Nephron progenitor cell (in vitro differentiated cells): ENCODE data around the gene CD40.

Experiments
- DNase-seq: peaks from one replicate; pipeline ENCODE4 v3.0.0; 2021
- H3K27ac Mint-ChIP-seq: 2 replicates; pipeline ENCODE4 v1.8.0; 2021; ENCODE audit warnings: mild to moderate bottlenecking, moderate library complexity, mixed read lengths
- H3K27me3 Mint-ChIP-seq: 2 replicates; pipeline ENCODE4 v1.8.0; 2021; ENCODE audit warnings: mild to moderate bottlenecking, low read depth, mixed read lengths; ENCODE audit not compliant: poor library complexity
- H3K36me3 Mint-ChIP-seq: 2 replicates; pipeline ENCODE4 v1.8.0; 2021; ENCODE audit warnings: low read depth, mixed read lengths
- H3K4me1 Mint-ChIP-seq: 2 replicates; pipeline ENCODE4 v1.8.0; 2021; ENCODE audit warnings: mixed read lengths
- H3K4me3 Mint-ChIP-seq: 2 replicates; pipeline ENCODE4 v1.8.0; 2021; ENCODE audit warnings: mild to moderate bottlenecking, moderate library complexity, mixed read lengths
- H3K9me3 Mint-ChIP-seq: 2 replicates; pipeline ENCODE4 v1.8.0; 2021; ENCODE audit warnings: mild to moderate bottlenecking, moderate library complexity, mixed read lengths
- TF ChIP-seq, protein P1 (sequence below): fragments of 200-600 bp; sonication (generic); IDR thresholded peaks from 2 replicates; pipeline ENCODE4 v1.5.0; 2021; ENCODE audit warnings: antibody characterized with exemption

Gene CD40

DNA sequence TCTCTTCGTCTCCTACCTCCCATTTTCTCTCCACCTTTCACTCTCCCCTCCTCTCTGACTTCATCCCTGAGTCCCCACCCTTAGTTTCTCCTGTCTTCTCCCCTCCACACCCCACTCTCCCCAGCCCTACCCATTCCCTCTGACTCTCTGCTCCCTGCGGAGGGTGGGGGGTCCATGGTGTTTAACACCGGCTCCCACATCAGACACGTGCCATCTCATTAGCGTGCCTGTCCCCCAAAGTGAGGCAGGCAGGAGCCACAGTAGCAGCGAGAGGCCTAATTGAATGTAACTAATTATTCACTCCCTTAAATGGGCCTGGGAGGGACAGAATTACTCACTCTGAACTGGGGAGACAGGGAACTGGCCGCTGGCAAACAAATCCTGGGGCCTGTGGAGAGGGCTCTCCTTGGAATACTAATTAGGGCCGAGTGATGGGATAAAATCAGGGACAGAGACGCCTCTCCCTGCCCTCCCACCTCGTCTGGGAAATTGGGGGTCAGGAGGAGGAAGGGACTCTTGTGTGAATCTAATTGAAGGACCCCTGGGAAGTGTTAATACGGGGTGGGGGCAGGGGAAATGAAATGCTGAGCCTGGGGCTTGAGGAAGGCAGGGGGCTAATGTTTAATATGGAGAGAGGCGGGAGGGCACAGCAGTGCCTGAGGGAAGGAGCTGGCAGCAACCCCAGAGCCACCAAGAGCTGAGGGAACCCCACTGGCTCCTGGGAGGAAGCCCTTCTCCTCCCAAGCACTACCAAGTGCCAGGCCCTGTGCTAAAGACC is 17.9 kb downstream of the CD40 start:
- H3K4me1 Mint-ChIP-seq: no peaks in the 10 kb centered on the region
- no peaks in the 10 kb centered on the region for H3K36me3 Mint-ChIP-seq
- TF ChIP-seq, protein P1, sequence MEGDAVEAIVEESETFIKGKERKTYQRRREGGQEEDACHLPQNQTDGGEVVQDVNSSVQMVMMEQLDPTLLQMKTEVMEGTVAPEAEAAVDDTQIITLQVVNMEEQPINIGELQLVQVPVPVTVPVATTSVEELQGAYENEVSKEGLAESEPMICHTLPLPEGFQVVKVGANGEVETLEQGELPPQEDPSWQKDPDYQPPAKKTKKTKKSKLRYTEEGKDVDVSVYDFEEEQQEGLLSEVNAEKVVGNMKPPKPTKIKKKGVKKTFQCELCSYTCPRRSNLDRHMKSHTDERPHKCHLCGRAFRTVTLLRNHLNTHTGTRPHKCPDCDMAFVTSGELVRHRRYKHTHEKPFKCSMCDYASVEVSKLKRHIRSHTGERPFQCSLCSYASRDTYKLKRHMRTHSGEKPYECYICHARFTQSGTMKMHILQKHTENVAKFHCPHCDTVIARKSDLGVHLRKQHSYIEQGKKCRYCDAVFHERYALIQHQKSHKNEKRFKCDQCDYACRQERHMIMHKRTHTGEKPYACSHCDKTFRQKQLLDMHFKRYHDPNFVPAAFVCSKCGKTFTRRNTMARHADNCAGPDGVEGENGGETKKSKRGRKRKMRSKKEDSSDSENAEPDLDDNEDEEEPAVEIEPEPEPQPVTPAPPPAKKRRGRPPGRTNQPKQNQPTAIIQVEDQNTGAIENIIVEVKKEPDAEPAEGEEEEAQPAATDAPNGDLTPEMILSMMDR: no peak
- H3K4me3 Mint-ChIP-seq: no peak overlapping the region
- no peak overlapping the region for H3K27ac Mint-ChIP-seq
- no peaks in the 10 kb centered on the region for H3K9me3 Mint-ChIP-seq
- H3K27me3 Mint-ChIP-seq: peaks cover 83% of the 10 kb centered on the region
- no peak for DNase-seq

DNA sequence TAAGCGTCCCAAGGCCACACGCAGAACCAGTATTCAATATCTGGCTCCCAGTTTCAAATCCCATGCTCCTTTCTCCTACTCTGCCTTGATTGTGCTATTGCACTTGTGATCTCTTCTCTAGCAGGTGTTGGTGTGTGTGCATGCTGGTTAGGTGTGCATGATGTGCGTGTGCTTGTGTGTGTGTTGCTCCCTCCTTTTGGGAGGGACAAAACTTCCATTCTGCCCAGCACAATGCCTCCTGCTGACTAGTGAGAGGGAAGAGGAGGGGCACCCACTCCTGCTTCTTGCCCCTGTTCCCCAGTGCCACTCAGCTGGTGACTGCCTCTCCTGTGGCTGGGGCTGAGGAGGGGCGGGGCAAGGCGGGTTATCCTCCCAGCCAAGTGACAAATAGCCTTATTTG is 19.7 kb downstream of the CD40 start:
- H3K4me3 Mint-ChIP-seq: no peak overlapping the region
- TF ChIP-seq, protein P1: no peak

DNA sequence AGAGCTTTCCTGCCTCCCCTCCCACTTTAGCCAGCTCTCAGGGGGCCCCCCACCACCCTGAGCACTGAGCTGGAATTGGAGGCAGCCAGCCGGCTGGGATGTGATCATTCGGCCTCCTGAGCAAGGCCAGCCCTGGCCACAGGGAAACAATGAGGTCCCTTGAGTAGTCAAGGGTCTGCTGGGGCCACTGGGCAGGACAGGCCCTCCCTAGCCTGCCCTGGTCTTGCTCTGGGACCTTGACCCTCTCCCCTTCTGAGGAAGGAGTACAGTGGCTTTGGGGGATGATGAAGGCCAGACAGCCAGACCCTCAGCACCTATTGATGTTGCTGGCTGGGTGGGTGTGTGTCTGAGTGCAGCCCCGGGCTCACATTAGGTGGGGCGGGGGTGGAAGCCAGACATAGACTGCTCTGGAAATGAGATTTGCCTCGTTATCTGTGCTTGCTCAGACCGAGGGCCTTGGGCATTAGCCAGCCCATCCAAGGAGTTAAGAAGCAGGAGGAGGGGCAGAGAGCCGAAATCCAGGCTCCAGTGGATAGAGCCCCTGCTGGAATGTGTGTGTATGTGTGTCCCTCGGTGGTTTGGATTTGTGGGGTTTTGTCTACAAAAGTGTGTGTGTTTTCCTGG is 21.3 kb downstream of the CD40 start:
- no peak overlapping the region for H3K4me3 Mint-ChIP-seq
- no peak for DNase-seq
- peaks cover 9% of the 10 kb centered on the region for H3K4me1 Mint-ChIP-seq
- no peak overlapping the region for H3K27ac Mint-ChIP-seq
- H3K9me3 Mint-ChIP-seq: no peaks in the 10 kb centered on the region
- no peaks in the 10 kb centered on the region for H3K36me3 Mint-ChIP-seq
- TF ChIP-seq, protein P1: no peak
- H3K27me3 Mint-ChIP-seq: peaks cover 79% of the 10 kb centered on the region

More for the DNA sequence above, 19.7 kb downstream of the CD40 start:
- no peaks in the 10 kb centered on the region for H3K9me3 Mint-ChIP-seq
- DNase-seq: no peak
- H3K27me3 Mint-ChIP-seq: peaks cover 82% of the 10 kb centered on the region
- no peak overlapping the region for H3K27ac Mint-ChIP-seq
- peaks cover 9% of the 10 kb centered on the region for H3K4me1 Mint-ChIP-seq
- no peaks in the 10 kb centered on the region for H3K36me3 Mint-ChIP-seq

DNA sequence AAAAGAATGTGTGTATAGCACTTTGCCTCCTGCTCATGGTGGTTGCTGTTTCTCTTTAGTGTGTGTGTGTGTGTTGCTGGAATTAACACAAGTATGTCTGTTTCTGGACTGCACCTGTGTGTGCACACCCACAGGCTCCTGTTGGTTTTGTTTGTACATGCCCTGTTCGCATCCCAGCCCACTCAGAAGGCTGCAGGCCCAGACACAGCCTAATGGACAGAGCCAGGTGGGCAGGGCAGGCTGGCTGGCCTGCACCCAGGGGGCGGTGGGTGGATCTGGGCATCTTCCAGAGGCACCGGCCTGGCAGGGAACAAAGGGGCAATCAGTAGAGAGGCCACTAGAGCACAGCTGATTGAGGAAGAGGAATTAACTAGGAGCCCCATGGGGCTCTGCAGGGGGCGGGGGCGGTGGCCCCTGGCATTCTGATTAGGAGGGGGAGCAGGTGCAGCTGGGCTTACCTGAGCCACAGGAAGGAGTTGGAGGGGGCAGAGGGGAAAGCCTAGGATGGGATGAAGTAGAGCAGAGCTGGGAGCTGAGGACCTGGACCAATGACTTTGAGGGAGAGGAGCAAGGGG is 21.9 kb downstream of the CD40 start:
- no peak overlapping the region for H3K4me3 Mint-ChIP-seq
- no peak overlapping the region for H3K27ac Mint-ChIP-seq
- H3K27me3 Mint-ChIP-seq: peaks cover 73% of the 10 kb centered on the region
- DNase-seq: no peak
- no peaks in the 10 kb centered on the region for H3K36me3 Mint-ChIP-seq
- TF ChIP-seq, protein P1: no peak
- peaks cover 9% of the 10 kb centered on the region for H3K4me1 Mint-ChIP-seq
- H3K9me3 Mint-ChIP-seq: no peaks in the 10 kb centered on the region

DNA sequence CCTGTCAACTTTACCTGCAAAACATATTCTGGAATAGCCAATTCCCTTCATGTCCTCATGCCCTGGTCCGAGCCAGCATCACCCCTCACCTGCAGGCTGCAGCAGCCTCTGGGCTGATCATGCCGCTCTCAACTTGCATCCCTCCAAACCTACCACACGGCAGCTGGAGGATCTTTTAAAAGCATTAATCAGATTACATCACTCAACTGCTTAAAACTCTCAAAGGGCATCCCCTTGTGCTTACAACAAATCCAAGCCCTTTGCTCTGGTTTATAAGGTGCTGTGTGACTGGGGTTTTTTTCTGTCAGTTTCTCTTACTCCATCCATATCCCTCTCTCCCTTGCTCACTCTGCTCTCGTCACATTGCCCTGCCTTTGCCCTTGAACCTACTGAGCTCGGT is 24.0 kb downstream of the CD40 start:
- Mint-ChIP-seq H3K27me3 (peaks cover 57% of the 10 kb centered on the region), H3K4me3 (no peak overlapping the region), H3K36me3 (no peaks in the 10 kb centered on the region), H3K9me3 (no peaks in the 10 kb centered on the region), H3K4me1 (peaks cover 9% of the 10 kb centered on the region), H3K27ac (no peak overlapping the region)
- DNase-seq: no peak
- TF ChIP-seq, protein P1: no peak
